GM19035 (cell line): Measurements from ENCODE around the gene HSPA12B.

Experiments
- ATAC-seq: cut with Tn5 transposase; IDR thresholded peaks from one replicate; pipeline ENCODE4 v1.9.1; 2021; ENCODE audit not compliant: unreplicated experiment

Gene HSPA12B

GRCh38 chr20:3732327-3733118 is at the start of gene HSPA12B:
TSS of gene HSPA12B (plus strand) at chr20:3732685. CDS start at chr20:3738675, 5,990 bp downstream.
- ATAC-seq: no peak

GRCh38 chr20:3685341-3685740 is 47.1 kb upstream of the HSPA12B start:
- no peak for ATAC-seq

- no peak for ATAC-seq
Measured at GRCh38 chr20:3686421-3686820, 46.1 kb upstream of the HSPA12B start.

GRCh38 chr20:3686867-3687321 is 45.6 kb upstream of the HSPA12B start:
- ATAC-seq: no peak

GRCh38 chr20:3687655-3688054 is 44.8 kb upstream of the HSPA12B start:
- ATAC-seq: no peak

- no peak for ATAC-seq
Measured at GRCh38 chr20:3689978-3690377, 42.5 kb upstream of the HSPA12B start.

- ATAC-seq: no peak
Measured at GRCh38 chr20:3690413-3690812, 42.1 kb upstream of the HSPA12B start.

- ATAC-seq: no peak
Measured at GRCh38 chr20:3691306-3691705, 41.2 kb upstream of the HSPA12B start.

GRCh38 chr20:3691897-3692296 is 40.6 kb upstream of the HSPA12B start:
- ATAC-seq: no peak

- no peak for ATAC-seq
Measured at GRCh38 chr20:3692706-3693294, 39.7 kb upstream of the HSPA12B start.

GRCh38 chr20:3693376-3693775 is 39.1 kb upstream of the HSPA12B start:
- ATAC-seq: no peak

GRCh38 chr20:3694864-3695263 is 37.6 kb upstream of the HSPA12B start:
- no peak for ATAC-seq

- ATAC-seq: no peak
Measured at GRCh38 chr20:3696200-3696599, 36.3 kb upstream of the HSPA12B start.

GRCh38 chr20:3696745-3697587 is 35.5 kb upstream of the HSPA12B start:
- no peak for ATAC-seq

- ATAC-seq: no peak
Measured at GRCh38 chr20:3697588-3698305, 34.7 kb upstream of the HSPA12B start.

GRCh38 chr20:3698591-3699001 is 33.9 kb upstream of the HSPA12B start:
- no peak for ATAC-seq

GRCh38 chr20:3699037-3699436 is 33.4 kb upstream of the HSPA12B start:
- ATAC-seq: no peak

GRCh38 chr20:3701061-3701998 is 31.2 kb upstream of the HSPA12B start:
- ATAC-seq: no peak

GRCh38 chr20:3702611-3703391 is 29.7 kb upstream of the HSPA12B start:
- ATAC-seq: no peak
